IMR-90 (cell line): ENCODE data around the gene GPC6. TPM values are rescaled to one million over a fixed set of nuclear protein-coding genes. Genes with fewer than 3 reads are reported as not detected.

Experiments
- ATAC-seq: fragments of 200-7000 bp; cut with Tn5 transposase; 2 replicates; pipeline ENCODE4 v1.9.1; 2020; ENCODE audit warnings: low read depth, mild to moderate bottlenecking, moderate library complexity
- BruUV-seq: library from RNA; stranded (reverse); fragments of 400-500 nt; replicated peaks from 2 replicates; lab custom pipeline; 2021; lab: Mats Ljungman, UMichigan
- CTCF ChIA-PET: fragments of 300-600 bp; formaldehyde crosslinking; extraction: SDS; loops from one replicate; lab custom pipeline; 2021; ENCODE audit warnings: antibody characterized with exemption; lab: Yijun Ruan, JAX
- POLR2A ChIA-PET: fragments of 300-600 bp; sonication (Branson Sonifier 250); formaldehyde crosslinking; loops from one replicate; lab custom pipeline; 2022; ENCODE audit warnings: antibody characterized with exemption; ENCODE audit not compliant: unreplicated experiment; lab: Charles Lee
- DNase-seq: peaks from one replicate; pipeline ENCODE4 v3.0.0; 2013
- H2AFZ ChIP-seq: replicated peaks from 2 replicates; pipeline ENCODE3; 2013; ENCODE audit warnings: low read length, mild to moderate bottlenecking; ENCODE audit not compliant: poor library complexity
- H2AK5ac ChIP-seq: 2 replicates; pipeline ENCODE4 v1.6.1; 2013; ENCODE audit warnings: low read depth, low read length, inconsistent platforms
- H2AK9ac ChIP-seq: replicated peaks from 2 replicates; pipeline ENCODE3; 2013; ENCODE audit warnings: mild to moderate bottlenecking, low read depth, low read length, moderate library complexity; ENCODE audit not compliant: poor library complexity
- H2BK120ac ChIP-seq: 2 replicates; pipeline ENCODE4 v1.6.1; 2013; ENCODE audit warnings: low read depth, low read length, inconsistent platforms
- H2BK15ac ChIP-seq: 3 replicates; pipeline ENCODE4 v1.6.1; 2013; ENCODE audit warnings: low read depth, low read length, inconsistent platforms
- H2BK20ac ChIP-seq: 2 replicates; pipeline ENCODE4 v1.6.1; 2013; ENCODE audit warnings: low read depth, mild to moderate bottlenecking, inconsistent platforms, low read length, moderate library complexity
- H2BK5ac ChIP-seq: 2 replicates; pipeline ENCODE4 v1.6.1; 2013; ENCODE audit warnings: mild to moderate bottlenecking, low read depth, low read length, inconsistent platforms; ENCODE audit not compliant: poor library complexity, severe bottlenecking
- H3K14ac ChIP-seq: replicated peaks from 2 replicates; pipeline ENCODE4 v1.6.1; 2013; ENCODE audit warnings: low read depth, low read length, inconsistent platforms
- H3K18ac ChIP-seq: 2 replicates; pipeline ENCODE4 v1.6.1; 2013; ENCODE audit warnings: low read depth, low read length, control low read depth
- H3K23ac ChIP-seq: 2 replicates; pipeline ENCODE4 v1.6.1; 2013; ENCODE audit warnings: low read depth, low read length, inconsistent platforms
- H3K27ac ChIP-seq: 2 replicates; pipeline ENCODE4 v1.5.1; 2013; ENCODE audit warnings: mild to moderate bottlenecking, control low read depth, low read length; ENCODE audit not compliant: insufficient read depth
- H3K27me3 ChIP-seq: 2 replicates; pipeline ENCODE4 v1.6.1; 2013; ENCODE audit warnings: low read length; ENCODE audit not compliant: control insufficient read depth, insufficient read depth
- H3K36me3 ChIP-seq: 2 replicates; pipeline ENCODE4 v1.6.1; 2013; ENCODE audit warnings: low read length, mixed read lengths; ENCODE audit not compliant: control insufficient read depth, insufficient read depth
- H3K4ac ChIP-seq: 2 replicates; pipeline ENCODE4 v1.6.1; 2013; ENCODE audit warnings: low read depth, low read length, inconsistent platforms
- H3K4me1 ChIP-seq: 2 replicates; pipeline ENCODE4 v1.6.1; 2013; ENCODE audit warnings: low read length, mixed read lengths; ENCODE audit not compliant: control insufficient read depth, insufficient read depth
- H3K4me2 ChIP-seq: 2 replicates; pipeline ENCODE4 v1.6.1; 2013; ENCODE audit warnings: low read depth, mild to moderate bottlenecking, control low read depth, low read length, moderate library complexity
- H3K4me3 ChIP-seq: 2 replicates; pipeline ENCODE4 v1.5.1; 2013; ENCODE audit warnings: low read depth, mild to moderate bottlenecking, control low read depth, low read length, moderate library complexity; ENCODE audit not compliant: insufficient read depth
- H3K56ac ChIP-seq: 2 replicates; pipeline ENCODE4 v1.6.1; 2013; ENCODE audit warnings: low read length, inconsistent platforms; ENCODE audit not compliant: insufficient read depth; ENCODE audit errors: extremely low read depth
- H3K79me1 ChIP-seq, 2 experiments: 2 replicates each; pipeline ENCODE4 v1.6.1; 2013; ENCODE audit warnings: low read length in 2 of 2, inconsistent platforms in 1 of 2, low read depth in 1 of 2
- H3K9ac ChIP-seq: 2 replicates; pipeline ENCODE4 v1.6.1; 2013; ENCODE audit warnings: low read depth, low read length, control low read depth
- H3K9me1 ChIP-seq: 2 replicates; pipeline ENCODE4 v1.6.1; 2013; ENCODE audit warnings: low read length, inconsistent platforms; ENCODE audit not compliant: insufficient read depth
- H3K9me3 ChIP-seq: 2 replicates; pipeline ENCODE4 v1.6.1; 2013; ENCODE audit warnings: low read length; ENCODE audit not compliant: control insufficient read depth, insufficient read depth
- H4K20me1 ChIP-seq: 2 replicates; pipeline ENCODE4 v1.6.1; 2013; ENCODE audit warnings: low read length, inconsistent platforms; ENCODE audit not compliant: insufficient read depth
- H4K5ac ChIP-seq: 2 replicates; pipeline ENCODE4 v1.6.1; 2013; ENCODE audit warnings: mild to moderate bottlenecking, low read depth, low read length, control low read depth
- H4K8ac ChIP-seq, 2 experiments: 2 replicates each; pipeline ENCODE4 v1.6.1; 2013; ENCODE audit warnings: low read depth in 2 of 2, low read length in 2 of 2, control low read depth in 1 of 2, inconsistent platforms in 1 of 2
- H4K91ac ChIP-seq: 2 replicates; pipeline ENCODE4 v1.6.1; 2013; ENCODE audit warnings: low read depth, low read length, inconsistent platforms; ENCODE audit not compliant: insufficient read depth
- BHLHE40 ChIP-seq: fragments of 150-350 bp; IDR thresholded peaks from 2 replicates; pipeline ENCODE4 v1.6.1; 2016; ENCODE audit warnings: mild to moderate bottlenecking, low read depth, low read length
- CHD1 ChIP-seq: IDR thresholded peaks from 2 replicates; pipeline ENCODE4 v1.6.1; 2012; ENCODE audit warnings: low read depth, low read length, improper control_type of control experiment
- CTCF ChIP-seq: conservative IDR thresholded peaks from 2 replicates; pipeline ENCODE4 v1.5.1; 2012; ENCODE audit warnings: mild to moderate bottlenecking, low read depth, low read length, improper control_type of control experiment
- FOS ChIP-seq: fragments of 150-350 bp; IDR thresholded peaks from 2 replicates; pipeline ENCODE4 v1.6.1; 2016; ENCODE audit warnings: low read depth, low read length
- MAZ ChIP-seq: IDR thresholded peaks from 2 replicates; pipeline ENCODE4 v1.6.1; 2012; ENCODE audit warnings: low read depth, mild to moderate bottlenecking, low read length, improper control_type of control experiment, moderate library complexity, borderline replicate concordance
- NFE2L2 ChIP-seq: fragments of 150-350 bp; IDR thresholded peaks from 2 replicates; pipeline ENCODE4 v1.6.1; 2016; ENCODE audit warnings: low read depth, mild to moderate bottlenecking, low read length
- RCOR1 ChIP-seq: IDR thresholded peaks from 2 replicates; pipeline ENCODE4 v1.6.1; 2012; ENCODE audit warnings: mild to moderate bottlenecking, low read length, improper control_type of control experiment; ENCODE audit not compliant: insufficient replicate concordance
- RFX5 ChIP-seq: IDR thresholded peaks from 2 replicates; pipeline ENCODE4 v1.8.0; 2012; ENCODE audit warnings: low read depth, mild to moderate bottlenecking, low read length, moderate library complexity
- WGBS, 2 experiments: methylation state at CpG; one replicate each; pipeline versions ENCODE4 v1.1.5 to v1.1.7; 2013; ENCODE audit warnings: missing lambda C conversion rate in 2 of 2; ENCODE audit not compliant: insufficient read length in 1 of 2; ENCODE audit errors: extremely low coverage in 2 of 2; 5-methylcytosine and 5-hydroxymethylcytosine counted together
- dilution Hi-C: fragments of 300-500 bp; cut with HindIII; formaldehyde crosslinking; loops from one replicate; pipeline ENCODE4 v1.14.3; 2018; ENCODE audit warnings: low sequenced_read_pairs; ENCODE audit not compliant: unreplicated experiment
- in situ Hi-C: fragments of 300-500 bp; cut with MboI; formaldehyde crosslinking; loops from 3 replicates; pipeline ENCODE4 v1.14.3; 2019; ENCODE audit warnings: low sequenced_read_pairs, inconsistent platforms, mixed read lengths
- intact Hi-C: fragments of 100-400 bp; cut with micrococcal nuclease; formaldehyde crosslinking; loops from 2 replicates; pipeline ENCODE4 v1.10.0; 2022
- polyA plus RNA-seq, 3 experiments: library from polyadenylated mRNA; depleted of rRNA; stranded (reverse); fragments of >200 nt; gene quantifications; 2 replicates each; pipeline ENCODE4 v1.2.3, GENCODE V29; 2012; ENCODE audit warnings: low replicate concordance in 1 of 3
- total RNA-seq: library from RNA; depleted of rRNA; stranded (reverse); fragments of >200 nt; gene quantifications from 2 replicates; pipeline ENCODE4 v1.2.3, GENCODE V29; 2012

GPC6 gene
- total and polyA plus RNA-seq, 2 of the 4 experiments (the other 2 are of a cell fraction) = 14.9 to 39.4 TPM

DNA sequence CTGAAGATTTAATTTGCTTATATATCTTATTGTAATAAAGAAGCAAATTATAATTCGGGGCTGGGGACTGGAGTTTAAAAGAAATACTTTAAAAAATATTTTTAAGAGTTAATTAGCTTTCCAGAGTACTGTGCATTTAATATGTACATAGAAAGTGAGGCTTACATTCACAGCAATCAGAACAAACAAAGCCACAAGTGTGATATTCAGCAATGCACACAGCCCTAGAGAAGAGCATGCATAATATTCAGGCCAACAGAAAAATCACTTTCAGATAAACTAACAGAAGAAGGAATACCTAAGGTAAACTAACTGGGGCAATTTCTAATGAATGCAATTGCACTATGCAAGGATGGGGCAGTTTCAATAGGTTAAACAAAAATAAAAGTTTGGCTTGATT is 241.8 kb downstream of the GPC6 start:
- Histone ChIP-seq H3K36me3 (no peaks in the 10 kb centered on the region), H3K14ac (no peak overlapping the region), H2BK120ac (no peak overlapping the region), H3K4me2 (no peak overlapping the region), H4K20me1 (no peaks in the 10 kb centered on the region), H2AK9ac (no peak overlapping the region), H3K23ac (no peak overlapping the region), H3K27ac (no peak overlapping the region), H3K9ac (no peak overlapping the region), H4K5ac (no peak overlapping the region), H4K91ac (no peak overlapping the region), H3K18ac (no peak overlapping the region), H3K27me3 (no peaks in the 10 kb centered on the region), H3K4ac (no peak overlapping the region), H2AFZ (no peak overlapping the region), H3K56ac (no peak overlapping the region), H4K8ac (no peak overlapping the region), H3K9me1 (0 out of 2 replicates have a peak, but pooled peaks cover 3% of the 10 kb centered on the region), H2BK15ac (no peak overlapping the region), H2BK20ac (no peak overlapping the region), H3K4me1 (peaks cover 3% of the 10 kb centered on the region; the same call in 1 of the 2 replicates), H3K4me3 (no peak overlapping the region), H3K9me3 (0 out of 2 replicates have a peak, but pooled peaks cover 4% of the 10 kb centered on the region), H3K79me1 (peaks cover 3 to 9% of the 10 kb centered on the region in 2 experiments; a peak in 3 of 4 replicates), H2BK5ac (no peak overlapping the region), H2AK5ac (no peak overlapping the region)
- intact Hi-C loops = no loop called here
- ChIA-PET CTCF (no interaction called here), POLR2A (no interaction called here)
- no peak for DNase-seq
- no TSS peak for BruUV-seq
- in situ Hi-C loops = no loop called here
- TF ChIP-seq NFE2L2 (no peak), RFX5 (no peak), BHLHE40 (no peak), CHD1 (no peak), FOS (no peak), RCOR1 (no peak), CTCF (no peak), MAZ (no peak)
- ATAC-seq = no peak
- dilution Hi-C loops = no loop called here
- WGBS, 2 experiments = no CpG with 5 or more reads among the region's 1 CpG
